HCT116 (cell line): Measurements from ENCODE around the gene EIF2B2. TPM values are rescaled to one million over a fixed set of nuclear protein-coding genes. Genes with fewer than 3 reads are reported as not detected.

Source experiments
- ATAC-seq: fragments of 200-7000 bp; cut with Tn5 transposase; 2 replicates; pipeline ENCODE4 v1.9.1; 2020; ENCODE audit warnings: mild to moderate bottlenecking, moderate library complexity
- BruUV-seq: library from RNA; stranded (reverse); fragments of 400-500 nt; replicated peaks from 2 replicates; lab custom pipeline; 2021; lab: Mats Ljungman, UMichigan
- CTCF ChIA-PET: fragments of 300-600 bp; sonication (Branson Sonifier 250); formaldehyde crosslinking; loops from one replicate; lab custom pipeline; 2021; ENCODE audit warnings: antibody characterized with exemption; lab: Charles Lee
- POLR2A ChIA-PET: fragments of 300-600, 350-600 bp; sonication (Branson Sonifier 250); formaldehyde crosslinking; loops from one replicate; lab custom pipeline; 2021; ENCODE audit warnings: antibody characterized with exemption; lab: Charles Lee
- RAD21 ChIA-PET, 2 experiments: fragments of 300-600 bp; sonication (Branson Sonifier 250); formaldehyde crosslinking; loops; one replicate each; lab custom pipeline; 2023; ENCODE audit warnings: low total read pairs in 2 of 2; ENCODE audit not compliant: uncharacterized antibody in 2 of 2, unreplicated experiment in 2 of 2, low non-redundant PET in 1 of 2; lab: Charles Lee
- DNase-seq: peaks from one replicate; pipeline ENCODE4 v3.0.0-alpha.2; 2010; ENCODE audit warnings: low read depth, low spot score
- H2AFZ ChIP-seq: fragments of 200-600 bp; shearing (Covaris generic), sonication (generic); 2 replicates; pipeline ENCODE4 v1.6.1; 2017; ENCODE audit warnings: low read depth, mixed run types, mixed read lengths, antibody characterized with exemption, low read length; ENCODE audit not compliant: poor library complexity, severe bottlenecking
- H3K27ac ChIP-seq: 2 replicates; pipeline ENCODE4 v1.5.1; 2012; ENCODE audit warnings: low read depth, low read length
- H3K27me3 ChIP-seq: fragments of 200-600 bp; sonication (generic); 2 replicates; pipeline ENCODE4 v1.6.1; 2016; ENCODE audit warnings: mixed run types, low read length, mixed read lengths; ENCODE audit not compliant: insufficient read depth
- H3K36me3 ChIP-seq, 2 experiments: fragments of 200-500 bp in 1 of 2; fragments of 200-600 bp in 1 of 2; sonication (Bioruptor generic) in 1 of 2; sonication (generic) in 1 of 2; 2 replicates each; pipeline versions ENCODE4 v1.5.1 to v1.6.1; 2014 to 2016; ENCODE audit warnings: low read length in 2 of 2, inconsistent platforms in 1 of 2, mixed read lengths in 1 of 2, mixed run types in 1 of 2; ENCODE audit not compliant: insufficient read depth in 2 of 2, control insufficient read depth in 1 of 2
- H3K4me1 ChIP-seq, 2 experiments: fragments of 200-600 bp in 1 of 2; sonication (generic) in 1 of 2; 2 replicates each; pipeline versions ENCODE4 v1.5.1 to v1.6.1; 2012 to 2017; ENCODE audit warnings: low read length in 2 of 2, inconsistent platforms in 1 of 2, mild to moderate bottlenecking in 1 of 2, mixed read lengths in 1 of 2, mixed run types in 1 of 2, moderate library complexity in 1 of 2; ENCODE audit not compliant: insufficient read depth in 2 of 2, control insufficient read depth in 1 of 2
- H3K4me2 ChIP-seq: fragments of 200-600 bp; sonication (generic); 2 replicates; pipeline ENCODE4 v1.6.1; 2017; ENCODE audit warnings: mixed run types, low read length, mixed read lengths
- H3K4me3 ChIP-seq, 2 experiments: fragments of 200-600 bp in 1 of 2; sonication (generic) in 1 of 2; replicated peaks in 1 of 2; 2 replicates each; pipeline ENCODE4 v1.5.1; 2011 to 2016; ENCODE audit warnings: low read length in 2 of 2, control low read depth in 1 of 2, low read depth in 1 of 2, mild to moderate bottlenecking in 1 of 2, mixed read lengths in 1 of 2, mixed run types in 1 of 2
- H3K79me2 ChIP-seq: fragments of 200-600 bp; sonication (generic); 2 replicates; pipeline ENCODE4 v1.6.1; 2017; ENCODE audit warnings: mild to moderate bottlenecking, mixed run types, low read length, moderate library complexity, mixed read lengths; ENCODE audit not compliant: insufficient read depth
- H3K9ac ChIP-seq: fragments of 200-600 bp; sonication (generic); 2 replicates; pipeline ENCODE4 v1.6.1; 2016; ENCODE audit warnings: low read length, mixed read lengths
- H3K9me2 ChIP-seq: fragments of 200-600 bp; sonication (generic), shearing (Covaris generic); 2 replicates; pipeline ENCODE4 v1.6.1; 2017; ENCODE audit warnings: mixed run types, mild to moderate bottlenecking, moderate library complexity; ENCODE audit not compliant: insufficient read depth
- H3K9me3 ChIP-seq, 2 experiments: fragments of 200-500 bp in 1 of 2; fragments of 200-600 bp in 1 of 2; sonication (Bioruptor generic) in 1 of 2; sonication (generic) in 1 of 2; 2 replicates each; pipeline ENCODE4 v1.6.1; 2014 to 2017; ENCODE audit warnings: low read length in 2 of 2, mixed read lengths in 2 of 2, inconsistent platforms in 1 of 2, low read depth in 1 of 2, mild to moderate bottlenecking in 1 of 2, mixed run types in 1 of 2, moderate library complexity in 1 of 2; ENCODE audit not compliant: control insufficient read depth in 1 of 2, insufficient read depth in 1 of 2
- H4K20me1 ChIP-seq: fragments of 200-600 bp; sonication (generic), shearing (Covaris generic); 2 replicates; pipeline ENCODE4 v1.6.1; 2017; ENCODE audit warnings: mixed run types, mild to moderate bottlenecking, moderate library complexity; ENCODE audit not compliant: insufficient read depth
- CBX3 ChIP-seq: IDR thresholded peaks from 2 replicates; pipeline ENCODE4 v1.6.1; 2012; ENCODE audit warnings: low read depth
- EGR1 ChIP-seq: IDR thresholded peaks from 2 replicates; pipeline ENCODE4 v1.6.1; 2012; ENCODE audit warnings: low read depth
- FOSL1 ChIP-seq: IDR thresholded peaks from 2 replicates; pipeline ENCODE4 v1.6.1; 2012; ENCODE audit warnings: low read depth
- POLR2A ChIP-seq: IDR thresholded peaks from 2 replicates; pipeline ENCODE4 v1.7.0; 2011; ENCODE audit warnings: borderline replicate concordance; ENCODE audit not compliant: insufficient read depth, insufficient read length; ENCODE audit errors: extremely low read depth
- POLR2AphosphoS5 ChIP-seq: IDR thresholded peaks from 2 replicates; pipeline ENCODE4 v1.6.1; 2011; ENCODE audit warnings: mild to moderate bottlenecking, low read depth, low read length, moderate library complexity
- SIN3A ChIP-seq: IDR thresholded peaks from 2 replicates; pipeline ENCODE4 v1.6.1; 2012; ENCODE audit warnings: low read depth
- SP1 ChIP-seq: IDR thresholded peaks from 2 replicates; pipeline ENCODE4 v1.6.1; 2012; ENCODE audit warnings: low read depth
- SRF ChIP-seq: IDR thresholded peaks from 2 replicates; pipeline ENCODE4 v1.6.1; 2012; ENCODE audit warnings: low read depth
- YY1 ChIP-seq: IDR thresholded peaks from 2 replicates; pipeline ENCODE4 v1.6.1; 2011; ENCODE audit warnings: low read length, low read depth, moderate library complexity, mild to moderate bottlenecking; ENCODE audit not compliant: insufficient replicate concordance; ENCODE audit errors: extremely low read depth
- ZFX ChIP-seq: fragments of 450-650 bp; IDR thresholded peaks from 2 replicates; pipeline ENCODE4 v1.6.1; 2017
- ZNF274 ChIP-seq: fragments of 200-500 bp; sonication (Bioruptor generic); IDR thresholded peaks from 2 replicates; pipeline ENCODE4 v1.6.1; 2014; ENCODE audit warnings: mild to moderate bottlenecking, low read depth, low read length, inconsistent platforms
- intact Hi-C: fragments of 100-400 bp; cut with micrococcal nuclease; formaldehyde crosslinking; loops from 2 replicates; pipeline ENCODE4 v1.10.0; 2022
- total RNA-seq: library from RNA; stranded (reverse); gene quantifications from one replicate; pipeline ENCODE4 v1.2.1, GENCODE V29; 2021; ENCODE audit not compliant: unreplicated experiment
- TF ChIP-seq, protein P1 (sequence below): IDR thresholded peaks from 2 replicates; pipeline ENCODE4 v1.6.1; 2012; ENCODE audit warnings: low read depth
- TF ChIP-seq, protein P2 (sequence below): IDR thresholded peaks from 2 replicates; pipeline ENCODE4 v1.6.1; 2012

Gene EIF2B2
- total RNA-seq, 1 experiment from 2014 or later: 54.8 TPM

DNA sequence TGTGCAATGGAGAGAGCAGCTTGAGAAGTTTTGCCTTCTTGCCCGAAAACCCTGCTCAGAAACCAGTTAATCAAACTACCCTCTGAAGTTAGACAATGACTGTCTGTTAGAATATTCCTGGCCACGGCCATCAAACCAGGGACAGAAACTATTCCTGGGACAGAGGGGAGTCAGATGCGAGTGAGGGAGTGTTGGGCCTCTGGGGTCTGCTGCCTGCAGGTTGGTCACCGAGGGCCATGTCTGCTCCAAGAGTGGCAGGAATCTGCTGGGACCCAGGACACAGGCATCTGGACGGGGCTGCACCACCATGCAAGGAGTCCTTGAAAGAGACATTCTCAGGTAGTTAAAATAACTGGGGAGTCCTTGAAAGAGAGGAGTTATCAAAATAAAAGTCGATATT is 16.9 kb upstream of the EIF2B2 start:
- ATAC-seq (no peak), DNase-seq (no peak)
- Histone ChIP-seq H3K36me3 (no peaks in the 10 kb centered on the region), H2AFZ (no peak overlapping the region), H3K79me2 (no peaks in the 10 kb centered on the region), H3K4me3 (no peak overlapping the region), H3K4me1 (peaks cover 2 to 15% of the 10 kb centered on the region in 2 experiments; a peak in 2 of 4 replicates), H3K4me2 (no peak overlapping the region), H3K27me3 (no peaks in the 10 kb centered on the region), H3K9me3 (no peaks in the 10 kb centered on the region), H3K9me2 (no peaks in the 10 kb centered on the region), H4K20me1 (no peaks in the 10 kb centered on the region), H3K27ac (no peak overlapping the region), H3K9ac (no peak overlapping the region)
- ChIA-PET RAD21 (no interaction called here), CTCF (no interaction called here), POLR2A (no interaction called here)
- intact Hi-C loops: no loop called here
- no TSS peak for BruUV-seq
- TF ChIP-seq SIN3A (no peak), YY1 (no peak), FOSL1 (no peak), SRF (no peak), POLR2A (no peak), SP1 (no peak), POLR2AphosphoS5 (no peak), ZFX (no peak), ZNF274 (no peak), CBX3 (no peak), EGR1 (no peak)
- TF ChIP-seq, protein P1, sequence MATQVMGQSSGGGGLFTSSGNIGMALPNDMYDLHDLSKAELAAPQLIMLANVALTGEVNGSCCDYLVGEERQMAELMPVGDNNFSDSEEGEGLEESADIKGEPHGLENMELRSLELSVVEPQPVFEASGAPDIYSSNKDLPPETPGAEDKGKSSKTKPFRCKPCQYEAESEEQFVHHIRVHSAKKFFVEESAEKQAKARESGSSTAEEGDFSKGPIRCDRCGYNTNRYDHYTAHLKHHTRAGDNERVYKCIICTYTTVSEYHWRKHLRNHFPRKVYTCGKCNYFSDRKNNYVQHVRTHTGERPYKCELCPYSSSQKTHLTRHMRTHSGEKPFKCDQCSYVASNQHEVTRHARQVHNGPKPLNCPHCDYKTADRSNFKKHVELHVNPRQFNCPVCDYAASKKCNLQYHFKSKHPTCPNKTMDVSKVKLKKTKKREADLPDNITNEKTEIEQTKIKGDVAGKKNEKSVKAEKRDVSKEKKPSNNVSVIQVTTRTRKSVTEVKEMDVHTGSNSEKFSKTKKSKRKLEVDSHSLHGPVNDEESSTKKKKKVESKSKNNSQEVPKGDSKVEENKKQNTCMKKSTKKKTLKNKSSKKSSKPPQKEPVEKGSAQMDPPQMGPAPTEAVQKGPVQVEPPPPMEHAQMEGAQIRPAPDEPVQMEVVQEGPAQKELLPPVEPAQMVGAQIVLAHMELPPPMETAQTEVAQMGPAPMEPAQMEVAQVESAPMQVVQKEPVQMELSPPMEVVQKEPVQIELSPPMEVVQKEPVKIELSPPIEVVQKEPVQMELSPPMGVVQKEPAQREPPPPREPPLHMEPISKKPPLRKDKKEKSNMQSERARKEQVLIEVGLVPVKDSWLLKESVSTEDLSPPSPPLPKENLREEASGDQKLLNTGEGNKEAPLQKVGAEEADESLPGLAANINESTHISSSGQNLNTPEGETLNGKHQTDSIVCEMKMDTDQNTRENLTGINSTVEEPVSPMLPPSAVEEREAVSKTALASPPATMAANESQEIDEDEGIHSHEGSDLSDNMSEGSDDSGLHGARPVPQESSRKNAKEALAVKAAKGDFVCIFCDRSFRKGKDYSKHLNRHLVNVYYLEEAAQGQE: no peak
- TF ChIP-seq, protein P2, sequence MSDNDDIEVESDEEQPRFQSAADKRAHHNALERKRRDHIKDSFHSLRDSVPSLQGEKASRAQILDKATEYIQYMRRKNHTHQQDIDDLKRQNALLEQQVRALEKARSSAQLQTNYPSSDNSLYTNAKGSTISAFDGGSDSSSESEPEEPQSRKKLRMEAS: no peak
